Suprapubic skin (tissue), 4 donors: ENCODE results near the gene UCN.

Source experiments
- CTCF ChIP-seq, 2 donors: fragments of 200-600 bp in 1 of 2; fragments of 450-650 bp in 1 of 2; sonication (generic) in 1 of 2; IDR thresholded peaks; one replicate each; pipeline ENCODE4 v1.5.1; 2016 to 2019; ENCODE audit warnings: antibody characterized with exemption in 2 of 2, mild to moderate bottlenecking in 1 of 2, moderate library complexity in 1 of 2
- EP300 ChIP-seq: sonication (generic); formaldehyde crosslinking; IDR thresholded peaks from one replicate; pipeline ENCODE4 v1.6.1; 2017; ENCODE audit warnings: antibody characterized with exemption
- POLR2A ChIP-seq, 2 donors: fragments of 450-650 bp; IDR thresholded peaks; one replicate each; pipeline ENCODE4 v1.6.1; 2017; ENCODE audit warnings: antibody characterized with exemption in 2 of 2, mild to moderate bottlenecking in 2 of 2, moderate library complexity in 2 of 2
- POLR2AphosphoS5 ChIP-seq, 3 donors: sonication (generic); formaldehyde crosslinking; IDR thresholded peaks; one replicate each; pipeline ENCODE4 v1.6.1; 2017; ENCODE audit warnings: antibody characterized with exemption in 3 of 3

- no peak for TF ChIP-seq POLR2AphosphoS5 (IDR thresholded peaks at IDR 0.05)
- no peak for TF ChIP-seq CTCF (IDR thresholded peaks at IDR 0.05)
- no peak for TF ChIP-seq EP300
- TF ChIP-seq POLR2A (IDR thresholded peaks at IDR 0.05) = no peak
Measured at GRCh38 chr2:27261926-27262298, 46.3 kb downstream of the UCN start.
